Measurements from ENCODE around the gene PSMD4. TPM values are rescaled to one million over a fixed set of nuclear protein-coding genes. Genes with fewer than 3 reads are reported as not detected.
A peak's percentile ranks its signal among the peaks of the same experiment; 100 is the strongest.

The PSMD4 gene
- total RNA-seq, 6 donors from 2014 or later = 102 to 132 (median 119) TPM

DNA sequence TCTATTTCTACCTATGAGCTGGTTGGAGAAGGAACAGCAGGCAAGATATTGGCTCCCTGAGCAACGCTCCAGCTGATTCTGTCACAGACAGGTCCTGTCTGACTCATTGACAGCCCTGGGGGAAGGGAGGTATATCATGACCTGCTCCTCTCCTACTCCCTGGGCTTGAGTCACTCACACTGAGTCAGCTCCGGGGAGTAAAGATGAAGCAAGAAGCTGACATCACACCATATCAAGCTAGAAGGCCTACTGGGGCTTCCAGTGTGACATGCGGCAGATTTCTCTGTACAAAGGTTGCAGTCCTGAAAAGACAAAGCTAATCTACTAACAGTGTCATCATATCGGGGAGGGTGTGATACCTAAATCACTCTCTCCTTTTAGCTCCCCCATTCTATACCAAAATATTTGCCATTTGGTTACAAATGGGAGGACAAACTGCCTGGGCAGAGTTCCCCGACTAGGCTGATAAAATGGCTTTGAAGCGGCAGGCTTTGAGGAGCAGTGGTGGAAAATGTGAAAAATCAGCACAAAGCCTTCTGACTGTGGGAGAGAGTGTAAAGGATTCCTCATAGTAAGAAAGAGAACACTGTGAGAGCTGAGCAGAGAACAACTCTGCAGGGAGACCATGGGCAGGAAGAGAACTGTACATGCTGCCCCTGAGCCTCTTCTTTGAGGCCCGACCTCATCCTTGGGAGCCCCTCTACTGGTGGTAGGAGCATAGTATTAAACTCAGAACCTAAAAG, 57.2 kb downstream of the PSMD4 start:
- peak in 1 of 2 donors; percentile 84 for DNase-seq
- peaks cover 36 to 55% (median 38%) of the 10 kb centered on the region in 4 donors for H3K4me1 ChIP-seq
- no peaks in the 10 kb centered on the region for H3K9me3 ChIP-seq
- no peak overlapping the region for H3K4me3 ChIP-seq
- H3K27me3 ChIP-seq = no peaks in the 10 kb centered on the region
- 67 to 71% methylated on average over 5 to 7 of the region's 7 CpGs for WGBS, 2 donors
- H3K36me3 ChIP-seq = peaks cover 23 to 91% (median 51%) of the 10 kb centered on the region in 4 donors
- peak overlapping the region; percentile 55 to 72 (median 67) for H3K27ac ChIP-seq
- TF ChIP-seq POLR2AphosphoS5 (IDR thresholded peaks at IDR 0.05) (peak; percentile 72 to 90), EP300 (IDR thresholded peaks at IDR 0.05) (peak in 1 of 4 donors; percentile 73), POLR2A (IDR thresholded peaks at IDR 0.05) (no peak)
- TF ChIP-seq, protein P1, sequence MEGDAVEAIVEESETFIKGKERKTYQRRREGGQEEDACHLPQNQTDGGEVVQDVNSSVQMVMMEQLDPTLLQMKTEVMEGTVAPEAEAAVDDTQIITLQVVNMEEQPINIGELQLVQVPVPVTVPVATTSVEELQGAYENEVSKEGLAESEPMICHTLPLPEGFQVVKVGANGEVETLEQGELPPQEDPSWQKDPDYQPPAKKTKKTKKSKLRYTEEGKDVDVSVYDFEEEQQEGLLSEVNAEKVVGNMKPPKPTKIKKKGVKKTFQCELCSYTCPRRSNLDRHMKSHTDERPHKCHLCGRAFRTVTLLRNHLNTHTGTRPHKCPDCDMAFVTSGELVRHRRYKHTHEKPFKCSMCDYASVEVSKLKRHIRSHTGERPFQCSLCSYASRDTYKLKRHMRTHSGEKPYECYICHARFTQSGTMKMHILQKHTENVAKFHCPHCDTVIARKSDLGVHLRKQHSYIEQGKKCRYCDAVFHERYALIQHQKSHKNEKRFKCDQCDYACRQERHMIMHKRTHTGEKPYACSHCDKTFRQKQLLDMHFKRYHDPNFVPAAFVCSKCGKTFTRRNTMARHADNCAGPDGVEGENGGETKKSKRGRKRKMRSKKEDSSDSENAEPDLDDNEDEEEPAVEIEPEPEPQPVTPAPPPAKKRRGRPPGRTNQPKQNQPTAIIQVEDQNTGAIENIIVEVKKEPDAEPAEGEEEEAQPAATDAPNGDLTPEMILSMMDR (IDR thresholded peaks at IDR 0.05) = no peak
- ATAC-seq (ENCODE audit: low FRiP score in 2 of 2) = peak; percentile 89 to 93

DNA sequence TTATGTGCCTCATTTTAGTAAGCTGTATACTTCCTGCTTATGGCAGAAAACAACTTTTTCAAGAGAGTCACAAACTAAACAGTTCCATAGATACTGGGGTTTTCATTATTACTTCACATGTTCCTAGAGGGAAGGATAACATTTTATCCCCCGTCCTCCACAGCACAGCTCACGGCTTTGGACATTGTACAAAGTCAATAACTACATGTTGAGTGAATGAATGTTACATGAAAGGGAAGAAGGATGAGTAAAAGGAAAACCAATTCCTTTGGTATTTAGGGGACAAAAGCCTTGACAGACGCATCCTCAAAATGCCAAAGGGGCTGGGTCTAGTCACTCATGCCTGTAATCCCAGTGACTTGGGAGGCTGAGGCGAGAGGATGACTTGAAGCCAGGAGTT, 57.9 kb downstream of the PSMD4 start:
- ATAC-seq (ENCODE audit: low FRiP score in 2 of 2) (no peak), DNase-seq (no peak)
- no peaks in the 10 kb centered on the region for H3K27me3 ChIP-seq
- TF ChIP-seq EP300 (IDR thresholded peaks at IDR 0.05) (no peak), POLR2A (IDR thresholded peaks at IDR 0.05) (no peak), POLR2AphosphoS5 (IDR thresholded peaks at IDR 0.05) (no peak)
- TF ChIP-seq, protein P1 (IDR thresholded peaks at IDR 0.05) = no peak
- peaks cover 18 to 90% (median 47%) of the 10 kb centered on the region in 4 donors for H3K36me3 ChIP-seq
- H3K4me3 ChIP-seq = no peak overlapping the region
- peaks cover 36 to 55% (median 38%) of the 10 kb centered on the region in 4 donors for H3K4me1 ChIP-seq
- no peaks in the 10 kb centered on the region for H3K9me3 ChIP-seq
- H3K27ac ChIP-seq = peak overlapping the region; percentile 55 to 72 (median 67)
- WGBS, 2 donors = 92 to 95% methylated on average over 4 of the region's 4 CpGs

DNA sequence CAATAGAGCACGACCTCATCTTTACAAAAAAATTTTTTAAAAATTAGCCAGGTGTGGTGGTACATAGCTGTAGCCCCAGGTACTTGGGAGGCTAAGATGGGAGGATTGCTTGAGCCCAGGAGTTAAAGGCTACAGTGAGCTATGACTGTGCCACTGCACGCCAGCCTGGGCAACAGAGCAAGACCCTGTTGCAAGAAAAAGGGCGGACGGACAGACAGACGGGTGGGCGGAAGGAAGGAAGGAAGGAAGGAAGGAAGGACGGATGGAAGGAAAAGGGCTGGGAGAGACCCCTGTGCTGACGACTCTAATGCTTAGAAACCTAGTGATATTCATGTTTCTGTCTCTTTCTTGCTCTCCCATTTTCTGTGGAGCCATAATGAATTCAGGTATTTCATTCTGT, 58.3 kb downstream of the PSMD4 start:
- Histone ChIP-seq H3K9me3 (no peaks in the 10 kb centered on the region), H3K4me3 (no peak overlapping the region), H3K27ac (peak overlapping the region in 3 of 4 donors; percentile 12 to 70 (median 64)), H3K36me3 (peaks cover 14 to 89% (median 46%) of the 10 kb centered on the region in 4 donors), H3K4me1 (peaks cover 36 to 55% (median 38%) of the 10 kb centered on the region in 4 donors), H3K27me3 (no peaks in the 10 kb centered on the region)
- ATAC-seq (ENCODE audit: low FRiP score in 2 of 2) (no peak), DNase-seq (no peak)
- TF ChIP-seq EP300 (IDR thresholded peaks at IDR 0.05) (no peak), POLR2AphosphoS5 (IDR thresholded peaks at IDR 0.05) (no peak), POLR2A (IDR thresholded peaks at IDR 0.05) (no peak)
- TF ChIP-seq, protein P1 (IDR thresholded peaks at IDR 0.05) = no peak
- 69 to 75% methylated on average over 8 of the region's 8 CpGs for WGBS, 2 donors

DNA sequence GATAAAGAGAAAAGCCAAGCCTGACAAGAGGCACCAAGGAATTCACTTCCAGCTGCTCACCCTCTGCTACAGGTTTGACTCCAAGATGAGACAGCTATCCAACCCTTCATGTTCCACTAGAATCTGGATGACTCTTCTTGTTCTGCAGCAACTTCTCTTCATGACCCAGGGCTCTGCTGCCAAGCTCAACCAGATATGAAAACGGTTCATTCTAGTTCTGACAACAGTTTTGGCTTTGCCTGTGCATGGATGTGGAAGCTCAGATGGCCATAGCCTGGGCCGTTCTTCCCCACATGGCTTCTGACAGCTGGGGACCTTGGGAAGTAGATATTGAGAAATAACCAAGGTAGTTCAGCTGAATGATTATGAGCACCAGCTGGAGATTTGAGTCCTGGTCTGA, 59.0 kb downstream of the PSMD4 start:
- 62 to 69% methylated on average over 2 of the region's 2 CpGs for whole genome bisulfite sequencing, 2 donors
- peak overlapping the region in 3 of 4 donors; percentile 12 to 50 (median 30) for H3K27ac ChIP-seq
- H3K4me1 ChIP-seq = peaks cover 36 to 55% (median 38%) of the 10 kb centered on the region in 4 donors
- DNase-seq = no peak
- no peak for ATAC-seq (ENCODE audit: low FRiP score in 2 of 2)
- no peak overlapping the region for H3K4me3 ChIP-seq
- no peaks in the 10 kb centered on the region for H3K9me3 ChIP-seq
- peaks cover 8 to 84% (median 40%) of the 10 kb centered on the region in 4 donors for H3K36me3 ChIP-seq
- H3K27me3 ChIP-seq = no peaks in the 10 kb centered on the region
- TF ChIP-seq POLR2A (IDR thresholded peaks at IDR 0.05) (no peak), EP300 (IDR thresholded peaks at IDR 0.05) (no peak), POLR2AphosphoS5 (IDR thresholded peaks at IDR 0.05) (no peak)
- TF ChIP-seq, protein P1 (IDR thresholded peaks at IDR 0.05) = no peak

Data from upper lobe of left lung (tissue), 6 donors.